ENCODE data around the gene IDE.
"Not testable (repeated sequence)": the region's sequence is repeated elsewhere in the genome, so short reads cannot be mapped to it uniquely, and the experiment has no call there.

- not testable (repeated sequence) for TF ChIP-seq JUND (IDR thresholded peaks at IDR 0.05); CTCF (IDR thresholded peaks at IDR 0.05 in 2 of 3, conservative IDR thresholded peaks at IDR 0.05 in 1 of 3; ENCODE audit: borderline replicate concordance in 1 of 3, insufficient read depth in 1 of 3, low read depth in 2 of 3, low read length in 2 of 3); TCF7L2 (IDR thresholded peaks at IDR 0.05; ENCODE audit: borderline replicate concordance, extremely low read depth, insufficient read depth, insufficient read length); POLR2A (IDR thresholded peaks at IDR 0.05; ENCODE audit: borderline replicate concordance, extremely low read depth, insufficient read depth, insufficient read length); EZH2 (IDR thresholded peaks at IDR 0.05); POLR2AphosphoS5 (IDR thresholded peaks at IDR 0.05; ENCODE audit: low read depth, low read length); MAX (IDR thresholded peaks at IDR 0.05); RAD21 (IDR thresholded peaks at IDR 0.05; ENCODE audit: low read depth)
Measured at GRCh38 chr10:92569663-92570062, 4.2 kb downstream of the IDE start.
